ENCODE data around the gene ZNF827. TPM values are rescaled to one million over a fixed set of nuclear protein-coding genes. Genes with fewer than 3 reads are reported as not detected.
A peak's percentile ranks its signal among the peaks of the same experiment; 100 is the strongest.

Gene ZNF827
- total and polyA plus RNA-seq, 4 experiments from 2014 or later = 1.4 to 27.3 (median 14.0) TPM

DNA sequence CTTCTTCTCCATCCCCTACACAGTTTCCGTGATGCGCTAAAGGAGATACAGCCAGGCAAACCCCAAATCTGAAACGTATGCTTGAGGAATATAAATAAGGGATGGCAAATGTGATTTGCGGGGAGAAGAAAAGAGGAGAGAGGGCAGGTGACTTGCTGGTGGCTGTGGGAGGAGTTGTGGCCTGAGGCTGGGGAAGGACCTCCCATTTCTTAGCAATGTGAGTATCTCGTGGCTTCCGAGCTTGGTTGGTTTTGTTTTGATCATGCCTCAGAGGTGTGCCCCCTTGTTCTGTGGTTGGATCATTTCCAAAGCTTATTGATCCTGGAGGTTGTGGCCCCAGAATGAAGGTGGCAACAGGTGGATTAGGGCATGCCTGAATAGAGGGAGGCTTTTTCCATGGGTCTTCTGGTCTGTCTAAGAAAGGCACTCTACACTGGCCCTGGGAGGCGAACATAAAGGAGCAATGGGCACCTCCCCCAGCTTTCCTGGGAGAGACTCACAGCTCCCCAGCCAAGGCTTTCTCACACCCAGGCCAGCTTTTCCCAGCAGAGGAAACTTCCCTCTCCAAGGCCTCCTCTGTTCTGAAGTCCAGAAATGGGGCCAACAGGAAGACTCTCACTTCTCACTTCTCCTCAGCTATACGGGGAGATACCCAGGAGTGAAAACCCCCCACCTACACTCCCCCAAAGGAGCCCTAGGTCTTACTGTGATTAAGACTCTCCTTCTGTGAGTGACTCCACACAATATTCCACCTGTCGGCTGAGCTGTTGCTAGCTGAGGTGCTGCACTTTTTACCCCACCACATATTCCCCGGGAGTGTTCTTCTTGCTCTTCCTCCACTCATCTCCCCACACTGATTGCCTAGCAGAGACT lies 218.6 kb downstream of the ZNF827 start:
- no peak overlapping the region for H3K4me3 ChIP-seq (ENCODE audit: low read length in 2 of 2)
- peaks cover 3 to 7% (median 5%) of the 10 kb centered on the region in 4 donors for H3K4me1 Mint-ChIP-seq
- CTCF ChIA-PET (ENCODE audit: partially characterized antibody) = no interaction called here
- H3K9me3 ChIP-seq (ENCODE audit: control insufficient read depth in 1 of 2, low read length in 2 of 2) = no peaks in the 10 kb centered on the region
- POLR2A ChIA-PET (ENCODE audit: partially characterized antibody) = no interaction called here
- H3K27me3 Mint-ChIP-seq = peaks cover 10 to 24% of the 10 kb centered on the region in 2 donors
- peak overlapping the region in 6 of 8 donors; percentile 17 to 51 (median 42) for H3K4me3 Mint-ChIP-seq
- DNase-seq = no peak
- no peaks in the 10 kb centered on the region for H3K4me1 ChIP-seq (ENCODE audit: insufficient read depth, low read length)
- no peak overlapping the region for H3K27ac Mint-ChIP-seq
- H3K27me3 ChIP-seq (ENCODE audit: insufficient read depth, low read length) = no peaks in the 10 kb centered on the region
- H3K27ac ChIP-seq (ENCODE audit: low read depth, low read length) = no peak overlapping the region
- no peaks in the 10 kb centered on the region for H3K36me3 Mint-ChIP-seq
- H3K36me3 ChIP-seq (ENCODE audit: insufficient read depth, low read length) = no peaks in the 10 kb centered on the region
- intact Hi-C loops (cut with micrococcal nuclease) = no loop called here
- H3K9me3 Mint-ChIP-seq = no peaks in the 10 kb centered on the region

DNA sequence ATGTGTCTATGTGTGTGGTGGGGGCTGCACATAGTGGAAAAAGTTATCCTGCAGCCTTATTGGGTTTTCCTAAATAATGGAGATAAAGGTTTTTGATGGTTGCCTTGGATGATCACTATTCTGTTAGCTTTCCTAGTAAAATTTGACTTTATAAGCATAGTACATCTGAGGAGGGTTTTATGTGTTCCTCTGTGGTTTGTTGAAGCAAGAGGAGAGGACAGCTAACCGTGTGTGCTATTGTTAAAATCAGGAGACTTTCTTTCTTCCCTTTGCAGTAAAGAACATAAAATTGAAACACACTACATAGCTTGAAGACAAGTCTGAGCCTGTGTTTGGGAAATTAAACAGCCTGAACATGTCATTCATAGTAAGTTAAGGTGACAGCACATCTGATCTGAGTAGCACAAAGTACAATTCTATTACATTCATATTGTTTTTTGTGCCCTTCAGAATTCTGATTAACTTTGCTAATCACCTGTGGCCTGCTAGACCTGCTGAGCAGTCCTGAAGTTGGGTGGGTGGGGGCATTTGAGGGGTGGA lies 221.9 kb downstream of the ZNF827 start:
- intact Hi-C loops (cut with micrococcal nuclease) = no loop called here

DNA sequence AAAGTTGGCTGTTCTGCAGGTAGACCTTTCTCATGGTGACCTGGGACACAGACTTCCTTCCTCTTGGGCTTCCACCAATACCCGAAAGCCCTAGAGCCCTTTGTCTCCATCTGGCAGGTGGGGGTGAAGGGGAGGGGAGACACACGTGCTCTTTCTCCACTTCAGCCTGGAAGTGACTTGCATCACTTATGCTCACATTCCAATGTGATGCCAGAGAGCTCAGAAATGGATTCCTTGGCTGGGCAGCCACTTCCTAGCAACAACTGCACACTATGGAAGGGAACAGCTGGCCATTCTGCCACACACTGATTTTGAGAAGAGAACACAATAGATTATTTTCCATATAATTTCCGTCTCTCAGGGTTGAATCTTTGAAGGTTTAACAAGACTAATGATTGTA lies 222.4 kb downstream of the ZNF827 start:
- no peak for DNase-seq
- peaks cover 0 to 4% of the 10 kb centered on the region in 2 donors for H3K36me3 Mint-ChIP-seq
- intact Hi-C loops (cut with micrococcal nuclease) = no loop called here
- Histone ChIP-seq H3K36me3 (ENCODE audit: insufficient read depth, low read length) (no peaks in the 10 kb centered on the region), H3K27ac (ENCODE audit: low read depth, low read length) (no peak overlapping the region), H3K9me3 (ENCODE audit: control insufficient read depth in 1 of 2, low read length in 2 of 2) (peaks cover 0 to 5% of the 10 kb centered on the region in 2 donors), H3K4me1 (ENCODE audit: insufficient read depth, low read length) (no peaks in the 10 kb centered on the region), H3K4me3 (ENCODE audit: low read length in 2 of 2) (no peak overlapping the region), H3K27me3 (ENCODE audit: insufficient read depth, low read length) (no peaks in the 10 kb centered on the region)
- H3K27ac Mint-ChIP-seq = no peak overlapping the region
- peaks cover 0 to 14% (median 10%) of the 10 kb centered on the region in 8 donors for H3K9me3 Mint-ChIP-seq
- peaks cover 10 to 24% of the 10 kb centered on the region in 2 donors for H3K27me3 Mint-ChIP-seq
- CTCF ChIA-PET (ENCODE audit: partially characterized antibody) = no interaction called here
- H3K4me3 Mint-ChIP-seq = no peak overlapping the region
- POLR2A ChIA-PET (ENCODE audit: partially characterized antibody) = no interaction called here
- peaks cover 3 to 7% (median 5%) of the 10 kb centered on the region in 4 donors for H3K4me1 Mint-ChIP-seq

More for the DNA sequence above, 221.9 kb downstream of the ZNF827 start:
- Histone ChIP-seq H3K27ac (ENCODE audit: low read depth, low read length) (no peak overlapping the region), H3K4me3 (ENCODE audit: low read length in 2 of 2) (no peak overlapping the region), H3K4me1 (ENCODE audit: insufficient read depth, low read length) (no peaks in the 10 kb centered on the region), H3K36me3 (ENCODE audit: insufficient read depth, low read length) (no peaks in the 10 kb centered on the region), H3K27me3 (ENCODE audit: insufficient read depth, low read length) (no peaks in the 10 kb centered on the region), H3K9me3 (ENCODE audit: control insufficient read depth in 1 of 2, low read length in 2 of 2) (peaks cover 0 to 3% of the 10 kb centered on the region in 2 donors)
- Mint-ChIP-seq H3K9me3 (peaks cover 0 to 10% (median 6%) of the 10 kb centered on the region in 8 donors), H3K27me3 (peaks cover 10 to 24% of the 10 kb centered on the region in 2 donors), H3K36me3 (no peaks in the 10 kb centered on the region), H3K4me1 (peaks cover 3 to 7% (median 5%) of the 10 kb centered on the region in 4 donors), H3K4me3 (no peak overlapping the region), H3K27ac (no peak overlapping the region)
- CTCF ChIA-PET (ENCODE audit: partially characterized antibody) = no interaction called here
- no peak for DNase-seq
- POLR2A ChIA-PET (ENCODE audit: partially characterized antibody) = no interaction called here

DNA sequence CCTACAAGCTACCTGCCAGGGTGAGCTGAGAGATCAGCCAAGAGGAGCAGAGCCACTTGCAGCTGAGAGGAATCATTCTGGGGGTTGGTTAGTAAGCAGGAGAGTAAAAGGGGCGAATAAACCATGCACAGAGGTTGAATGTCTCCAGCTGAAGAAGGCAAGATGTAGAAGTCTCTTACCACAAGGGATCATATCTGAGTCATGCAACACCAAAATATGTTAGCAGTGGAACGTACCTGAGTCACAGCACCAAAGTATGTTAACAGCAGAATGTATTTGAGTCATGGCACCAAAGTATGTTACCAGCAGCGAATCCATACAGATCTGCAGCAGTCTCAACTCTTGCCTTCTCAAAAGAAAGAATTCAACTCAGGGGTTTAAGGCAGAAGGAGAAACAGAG lies 228.8 kb downstream of the ZNF827 start:
- H3K27ac Mint-ChIP-seq = no peak overlapping the region
- Histone ChIP-seq H3K27ac (ENCODE audit: low read depth, low read length) (no peak overlapping the region), H3K9me3 (ENCODE audit: control insufficient read depth in 1 of 2, low read length in 2 of 2) (peaks cover 0 to 8% of the 10 kb centered on the region in 2 donors), H3K36me3 (ENCODE audit: insufficient read depth, low read length) (no peaks in the 10 kb centered on the region), H3K4me3 (ENCODE audit: low read length in 2 of 2) (no peak overlapping the region), H3K4me1 (ENCODE audit: insufficient read depth, low read length) (no peaks in the 10 kb centered on the region), H3K27me3 (ENCODE audit: insufficient read depth, low read length) (no peaks in the 10 kb centered on the region)
- H3K27me3 Mint-ChIP-seq = peaks cover 0 to 9% of the 10 kb centered on the region in 2 donors
- no peak for DNase-seq
- H3K36me3 Mint-ChIP-seq = peaks cover 0 to 8% of the 10 kb centered on the region in 2 donors
- no peak overlapping the region for H3K4me3 Mint-ChIP-seq
- peaks cover 4 to 35% (median 22%) of the 10 kb centered on the region in 8 donors for H3K9me3 Mint-ChIP-seq
- CTCF ChIA-PET (ENCODE audit: partially characterized antibody) = no interaction called here
- intact Hi-C loops (cut with micrococcal nuclease) = no loop called here
- H3K4me1 Mint-ChIP-seq = no peaks in the 10 kb centered on the region
- POLR2A ChIA-PET (ENCODE audit: partially characterized antibody) = no interaction called here

DNA sequence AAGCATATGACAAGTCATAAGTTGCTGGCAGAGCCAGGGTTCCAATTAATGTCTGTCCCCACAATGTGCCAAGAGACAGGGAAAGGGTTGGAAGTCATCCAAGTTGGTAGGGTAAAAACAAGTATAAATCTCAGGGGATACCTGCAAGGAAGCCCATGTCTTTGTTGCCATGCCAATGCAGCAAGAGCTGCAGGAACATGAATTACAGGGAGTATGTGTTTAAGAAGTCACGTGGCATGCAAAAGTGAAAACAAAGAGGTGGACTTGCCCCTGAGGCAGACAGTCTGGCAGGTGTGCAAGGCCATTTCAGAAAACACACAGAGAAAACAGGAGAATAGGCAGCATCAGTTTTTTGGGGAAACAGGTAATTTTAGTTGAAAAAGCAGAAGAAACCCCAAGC lies 229.3 kb downstream of the ZNF827 start:
- ChIA-PET POLR2A (ENCODE audit: partially characterized antibody) (no interaction called here), CTCF (ENCODE audit: partially characterized antibody) (no interaction called here)
- Histone ChIP-seq H3K27ac (ENCODE audit: low read depth, low read length) (no peak overlapping the region), H3K27me3 (ENCODE audit: insufficient read depth, low read length) (no peaks in the 10 kb centered on the region), H3K4me1 (ENCODE audit: insufficient read depth, low read length) (no peaks in the 10 kb centered on the region), H3K9me3 (ENCODE audit: control insufficient read depth in 1 of 2, low read length in 2 of 2) (peaks cover 0 to 8% of the 10 kb centered on the region in 2 donors), H3K4me3 (ENCODE audit: low read length in 2 of 2) (no peak overlapping the region), H3K36me3 (ENCODE audit: insufficient read depth, low read length) (no peaks in the 10 kb centered on the region)
- intact Hi-C loops (cut with micrococcal nuclease) = no loop called here
- Mint-ChIP-seq H3K27me3 (peaks cover 0 to 9% of the 10 kb centered on the region in 2 donors), H3K36me3 (peaks cover 0 to 8% of the 10 kb centered on the region in 2 donors), H3K9me3 (peaks cover 4 to 35% (median 22%) of the 10 kb centered on the region in 8 donors), H3K27ac (no peak overlapping the region), H3K4me1 (no peaks in the 10 kb centered on the region), H3K4me3 (no peak overlapping the region)
- DNase-seq = no peak

Other genes starting within 250 kb of the ZNF827 start
- 10 to 100 TPM; 47.7 to 54.0 TPM for gene LSM6, start 236.9 kb upstream of the ZNF827 start, total RNA-seq
- 10 to 100 TPM; 73.0 to 76.3 TPM for gene LSM6, start 236.9 kb upstream of the ZNF827 start, polyA plus RNA-seq

Measured in CD4-positive, alpha-beta memory T cell (primary cell).